ENCODE results near the gene DNLZ. TPM values are rescaled to one million over a fixed set of nuclear protein-coding genes. Genes with fewer than 3 reads are reported as not detected.
A peak's percentile ranks its signal among the peaks of the same experiment; 100 is the strongest.

DNLZ gene
- total and polyA plus RNA-seq, 9 of the 15 experiments (the other 6 are each of a cell fraction or from before 2014, with no cell fraction given), result 0.17 to 44.6 (median 3.4) TPM

- TF ChIP-seq ZNF518B (CRISPR knock-in tag; IDR thresholded peaks at IDR 0.05) (no peak), CUX1 (CRISPR knock-in tag; IDR thresholded peaks at IDR 0.05) (no peak), NCOR1 (IDR thresholded peaks at IDR 0.05) (no peak), HNRNPL (IDR thresholded peaks at IDR 0.05; ENCODE audit: low read depth, low read length) (0 out of 2 replicates have a peak, but pooled peaks have one; percentile 76), RBBP5 (IDR thresholded peaks at IDR 0.05; ENCODE audit: borderline replicate concordance, insufficient read depth, low read length, poor library complexity, severe bottlenecking) (peak; percentile 1), ILF3 (IDR thresholded peaks at IDR 0.05; ENCODE audit: borderline replicate concordance) (no peak), JUN (IDR thresholded peaks at IDR 0.05; ENCODE audit: borderline replicate concordance, low read depth, low read length) (peak; percentile 48; the same call in 1 of the 2 replicates), JUN (CRISPR knock-in tag; IDR thresholded peaks at IDR 0.05; ENCODE audit: borderline replicate concordance) (no peak), ATF4 (CRISPR knock-in tag; IDR thresholded peaks at IDR 0.05) (peak; percentile 91), ZNF551 (CRISPR knock-in tag; IDR thresholded peaks at IDR 0.05) (no peak), BRF2 (IDR thresholded peaks at IDR 0.05; ENCODE audit: borderline replicate concordance, insufficient read depth, insufficient read length) (no peak)
Measured at GRCh38 chr9:136372561-136373299, 9.2 kb upstream of the DNLZ start (continued).

Measured in K562 (cell line).